Measurements from ENCODE around the gene CCDC12.

Gene CCDC12

DNA sequence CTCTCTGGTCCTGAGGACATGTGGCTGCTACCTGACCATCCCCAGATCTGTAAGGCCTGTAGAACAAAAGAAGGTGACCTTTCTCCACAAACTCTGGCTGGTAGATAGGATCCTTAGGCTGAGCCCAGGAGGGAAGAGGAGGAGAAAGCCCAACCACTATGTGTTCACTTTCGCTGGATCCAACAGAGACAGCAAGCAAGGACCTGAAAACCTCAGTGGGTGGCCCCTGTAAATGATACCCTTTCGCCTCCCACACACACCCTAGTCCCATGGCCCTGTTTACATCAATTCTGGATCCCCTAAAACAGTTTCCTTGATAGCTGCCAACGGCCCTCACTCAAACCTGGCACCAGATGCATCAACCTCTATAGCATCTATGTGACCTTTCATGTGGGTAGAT lies 22.4 kb downstream of the CCDC12 start:
- DNase-seq: no peak

DNA sequence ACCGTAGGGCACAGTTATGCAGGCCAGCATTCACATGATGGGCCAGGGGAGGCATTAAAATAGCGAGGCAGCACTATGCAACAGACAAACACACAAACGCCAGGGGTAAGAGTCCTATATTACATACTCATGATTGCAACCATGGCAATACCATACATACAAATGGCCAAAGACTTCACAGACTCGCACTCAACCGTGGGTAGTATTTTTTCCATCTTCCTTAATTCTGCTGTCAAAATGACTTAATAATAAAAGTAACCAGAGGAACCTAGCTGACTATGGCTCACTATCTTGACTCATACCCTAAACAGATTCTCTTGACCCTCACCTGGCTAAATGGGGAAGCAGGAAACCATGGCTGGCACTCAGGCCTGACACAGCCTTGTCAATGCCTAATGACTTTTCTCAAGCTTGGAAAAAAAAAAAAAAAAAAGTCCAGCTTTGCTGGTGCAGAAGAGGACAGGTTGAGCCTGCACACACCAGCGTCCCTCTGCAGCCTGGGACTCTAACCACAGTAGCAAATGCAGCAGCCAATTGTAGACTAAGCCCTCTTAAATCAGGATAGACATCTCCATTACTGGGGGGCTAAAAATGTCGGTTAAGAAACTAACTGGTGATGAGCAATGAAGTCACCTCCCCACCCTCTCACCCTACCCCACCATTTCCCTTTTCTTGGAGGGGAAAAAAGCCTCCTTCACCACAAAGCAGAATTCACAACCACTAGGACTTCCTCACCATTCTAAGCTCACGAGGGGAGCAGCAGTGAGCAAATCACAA lies 23.1 kb downstream of the CCDC12 start:
- DNase-seq: peak; percentile 18

GRCh38 chr3:46952813-46953212 lies 23.7 kb downstream of the CCDC12 start:
- DNase-seq: no peak

DNA sequence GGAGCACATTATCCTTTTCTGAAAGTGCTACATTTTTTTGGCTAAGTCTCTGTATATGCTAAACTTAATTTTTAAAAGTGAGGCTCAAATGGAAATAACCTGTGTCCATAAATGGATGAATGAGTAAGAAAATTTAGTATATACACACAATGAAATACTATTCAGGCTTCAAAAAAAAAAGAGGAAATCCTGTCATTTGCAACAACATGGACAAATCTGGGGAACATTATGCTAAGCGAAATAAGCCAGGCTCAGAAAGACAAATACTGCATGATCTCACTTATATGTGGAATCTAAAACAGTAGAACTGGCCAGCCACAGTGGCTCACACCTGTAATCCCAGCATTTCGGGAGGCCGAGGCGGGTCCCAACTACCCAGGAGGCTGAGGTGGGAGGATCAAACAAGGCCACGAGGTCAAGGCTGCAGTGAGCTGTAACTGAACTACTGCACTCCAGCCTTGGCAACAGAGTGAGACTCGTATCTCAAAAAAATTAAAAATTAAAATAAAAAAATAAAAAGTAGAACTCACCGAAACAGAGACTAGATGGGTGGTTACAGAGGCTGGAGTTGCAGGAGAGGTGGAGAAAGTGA lies 25.8 kb downstream of the CCDC12 start:
- DNase-seq: no peak

GRCh38 chr3:46950177-46950576 lies 26.4 kb downstream of the CCDC12 start:
- DNase-seq: no peak

- DNase-seq: no peak
Measured at GRCh38 chr3:46948830-46949671, 27.5 kb downstream of the CCDC12 start.

- DNase-seq: peak; percentile 89
Measured at GRCh38 chr3:46947981-46948791, 28.4 kb downstream of the CCDC12 start.

GRCh38 chr3:46947546-46947901 lies 29.0 kb downstream of the CCDC12 start:
- DNase-seq: peak; percentile 26

DNA sequence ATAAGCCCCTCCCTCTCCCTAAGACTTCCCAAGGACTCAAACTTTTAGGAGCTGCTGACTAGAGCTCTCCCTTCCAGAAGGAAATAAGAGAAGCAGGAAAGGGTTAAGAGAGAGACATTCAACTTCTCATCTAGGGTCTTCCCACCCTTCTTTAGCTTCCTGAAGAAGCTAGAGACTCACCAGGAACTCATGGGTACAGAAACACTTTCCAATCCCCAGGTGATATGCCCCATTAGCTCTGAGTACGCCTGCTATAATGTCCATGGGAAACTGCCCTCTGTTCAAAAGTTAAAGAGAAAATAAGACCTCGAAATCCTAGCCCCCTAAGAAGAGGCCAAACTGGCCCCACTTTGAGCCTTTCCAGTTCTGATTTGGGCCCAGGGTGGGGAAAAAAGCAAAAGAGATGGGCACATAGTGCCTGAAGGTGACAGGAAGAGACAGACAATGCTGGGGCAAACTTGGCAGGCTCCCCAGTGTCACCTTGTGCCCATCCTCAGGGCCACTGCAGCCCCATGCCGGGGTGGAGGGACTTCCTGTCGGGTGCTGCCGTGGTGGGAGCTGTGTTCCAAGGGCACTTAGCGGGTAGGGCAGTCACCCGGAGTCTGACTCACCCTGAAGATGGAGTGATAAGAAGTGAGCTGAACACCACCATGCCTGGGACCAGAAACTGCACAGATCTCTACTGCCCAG lies 29.5 kb downstream of the CCDC12 start:
- DNase-seq: peak; percentile 72

DNA sequence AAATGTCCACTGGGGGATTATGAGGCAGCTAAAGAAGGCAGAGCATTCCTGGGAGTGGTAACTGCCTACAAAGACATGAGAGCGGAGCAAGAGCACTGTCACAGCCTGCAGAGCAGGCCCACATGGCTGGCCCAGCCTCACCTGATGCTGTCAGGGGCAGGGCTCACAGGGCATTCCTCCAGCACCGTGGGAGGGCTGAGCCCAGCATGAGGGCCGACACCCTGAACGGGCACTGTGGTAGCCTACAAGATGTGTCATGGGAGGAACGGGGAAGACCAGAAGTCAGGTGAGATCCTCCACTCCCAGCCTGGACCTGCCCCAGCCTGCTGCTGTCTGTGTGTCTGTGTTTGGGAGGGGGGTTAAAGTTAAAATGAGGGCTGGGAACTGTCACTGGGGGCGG lies 30.1 kb downstream of the CCDC12 start:
- no peak for DNase-seq

DNA sequence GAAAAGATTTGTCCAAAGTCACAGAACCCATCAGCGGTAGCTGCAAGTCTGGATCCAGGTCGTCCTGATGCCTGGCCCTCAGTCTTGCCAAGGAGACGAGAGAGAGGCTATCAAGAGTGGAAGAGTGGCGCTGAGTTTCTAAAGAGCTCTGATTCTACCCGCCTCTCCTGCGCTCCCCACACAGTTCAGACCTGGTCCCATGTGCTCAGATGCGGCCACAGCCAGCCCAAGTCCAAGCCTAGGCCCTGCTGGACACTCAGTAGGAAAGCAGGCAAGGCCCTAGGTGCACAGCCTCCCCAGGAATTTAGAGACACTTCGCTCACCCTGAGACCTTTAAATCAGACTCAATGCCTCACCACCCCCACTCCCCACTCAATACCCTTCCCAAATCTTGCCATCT lies 32.4 kb downstream of the CCDC12 start:
- no peak for DNase-seq

- DNase-seq: no peak
Measured at GRCh38 chr3:46943237-46944187, 33.0 kb downstream of the CCDC12 start.

- DNase-seq: no peak
Measured at GRCh38 chr3:46942481-46943236, 33.9 kb downstream of the CCDC12 start.

DNA sequence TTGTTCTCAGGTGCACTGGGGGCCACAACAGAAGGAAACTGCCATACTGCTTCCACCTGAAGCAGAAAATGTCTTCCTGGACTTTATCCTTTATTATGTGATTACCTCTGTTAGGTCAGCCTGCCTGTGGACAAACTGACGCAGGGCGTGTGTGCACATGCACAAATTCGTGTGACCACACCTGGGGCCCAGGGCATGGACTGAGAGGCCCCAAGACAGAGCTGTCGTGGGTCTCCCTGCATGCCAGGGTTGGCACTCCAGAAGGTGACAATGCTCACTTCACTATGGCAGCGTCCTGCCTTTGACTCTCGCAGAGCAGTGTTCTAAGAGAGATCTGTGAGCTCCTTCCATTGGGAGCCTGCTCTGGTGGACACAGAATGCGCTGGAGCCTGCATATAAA lies 34.5 kb downstream of the CCDC12 start:
- no peak for DNase-seq

DNA sequence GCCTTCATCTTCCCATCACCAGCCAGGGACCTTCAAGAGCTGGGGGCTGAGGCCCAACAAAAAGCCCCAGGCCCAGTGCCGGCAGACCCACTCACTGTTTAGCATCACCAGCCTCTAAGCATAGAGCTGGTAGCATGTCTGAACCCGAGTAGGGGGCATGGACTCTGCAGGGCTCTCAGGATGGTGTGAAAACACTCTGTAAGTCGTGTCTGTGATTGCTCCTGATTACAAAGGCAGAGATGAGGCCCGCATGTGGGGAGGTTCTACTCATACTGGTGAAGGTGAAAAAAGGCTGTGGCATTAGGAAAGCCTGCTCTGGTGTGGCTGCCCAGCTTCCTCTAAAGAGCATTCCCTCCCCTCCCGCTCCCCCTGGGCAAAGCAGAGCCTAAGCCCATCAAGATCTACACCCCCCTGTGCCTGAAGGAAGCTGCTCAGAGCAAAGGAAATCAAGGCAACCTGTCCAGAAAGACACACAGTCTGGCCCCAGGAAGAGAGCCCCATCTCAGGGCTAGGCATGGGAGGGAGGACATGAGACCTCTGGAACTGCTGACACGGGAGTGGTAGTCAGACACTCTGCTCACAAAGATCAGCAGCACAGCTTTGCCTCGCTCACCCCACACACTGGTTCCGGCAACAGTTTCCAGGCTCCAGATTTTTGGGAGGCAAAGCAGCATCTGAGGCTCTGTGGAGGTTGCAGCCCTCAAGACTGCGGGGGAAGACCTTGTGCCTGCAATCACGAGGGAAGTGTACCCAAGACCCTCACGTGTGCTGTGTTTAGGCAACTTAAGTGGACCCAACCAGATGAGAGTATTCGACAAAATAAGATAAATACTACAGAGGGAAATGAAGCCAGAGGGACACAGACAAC lies 36.7 kb downstream of the CCDC12 start:
- DNase-seq: no peak

DNA sequence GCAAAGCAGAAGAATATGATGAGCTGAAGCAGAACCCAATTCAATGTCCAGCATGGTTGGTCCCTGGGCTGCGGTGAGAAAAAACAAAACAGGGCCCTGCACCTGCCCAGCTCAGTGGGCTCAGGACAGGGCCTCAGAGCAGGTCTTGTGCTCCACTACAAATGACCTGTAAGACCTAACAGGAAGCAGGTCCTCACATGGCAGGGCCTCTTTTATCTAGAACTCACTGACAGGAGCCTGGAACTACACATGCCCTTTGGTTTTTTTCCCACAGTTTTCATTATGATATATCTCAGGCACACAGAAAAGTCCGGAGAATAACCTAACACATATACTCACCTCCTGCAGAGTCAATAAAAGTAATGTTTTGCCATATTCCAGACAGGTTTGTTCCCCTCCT lies 38.4 kb downstream of the CCDC12 start:
- DNase-seq: no peak

DNA sequence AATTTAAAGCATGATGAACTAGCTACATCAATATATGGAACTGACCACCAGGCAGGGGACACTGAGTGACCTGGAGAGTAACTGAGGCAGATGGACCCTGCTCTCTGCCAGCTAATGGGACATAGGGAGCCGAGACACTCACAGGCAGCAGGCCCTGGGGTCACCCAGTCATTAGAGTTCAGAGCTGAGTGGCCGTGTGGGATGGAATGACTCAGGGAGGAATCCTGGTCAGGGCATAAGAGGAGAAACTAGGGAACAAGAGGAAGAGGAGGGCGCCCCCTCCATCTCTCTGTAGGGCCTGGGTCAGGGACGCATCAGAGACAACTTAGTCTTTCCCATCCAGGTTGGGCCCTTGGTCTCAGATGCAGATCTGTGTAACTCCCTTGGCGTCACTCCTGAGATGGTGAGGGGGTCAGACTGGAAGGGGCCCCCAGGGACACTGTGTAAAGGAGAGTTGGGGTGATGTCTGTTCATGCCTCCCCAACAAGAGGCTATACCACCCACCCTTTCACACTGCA lies 39.8 kb downstream of the CCDC12 start:
- DNase-seq: no peak

DNA sequence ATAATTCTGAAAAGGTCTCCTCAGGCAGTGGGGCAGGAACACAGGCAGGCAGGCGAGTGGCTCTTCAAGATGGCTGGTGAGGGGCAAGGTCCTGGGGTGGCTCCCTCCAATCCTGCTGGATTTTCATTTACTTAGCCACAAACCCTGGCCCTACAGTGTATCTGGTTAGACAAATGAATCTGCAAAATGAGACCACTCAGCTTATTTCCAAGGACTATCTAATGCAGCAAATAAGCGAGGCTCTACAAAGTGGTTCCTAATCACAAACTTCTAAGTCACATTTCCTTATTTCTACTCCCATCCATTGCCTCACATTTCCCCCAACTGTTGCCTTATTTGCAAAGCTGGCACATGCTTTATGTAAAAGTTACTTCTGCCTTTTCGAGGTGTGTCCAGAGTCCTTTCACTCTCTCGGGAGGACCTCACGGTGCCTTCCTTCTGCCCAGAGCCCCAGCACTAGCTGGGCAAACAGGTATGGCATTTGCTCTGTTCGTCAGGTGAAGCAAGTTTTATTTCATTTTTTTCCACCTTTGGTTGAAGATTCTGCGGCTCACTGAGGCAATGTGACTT lies 40.5 kb downstream of the CCDC12 start:
- DNase-seq: no peak

All from central memory CD4-positive, alpha-beta T cell (primary cell).